AG04449 (cell line): Measurements from ENCODE around the gene SAMD1.

Experiments
- CTCF ChIA-PET: fragments of 350-600 bp; formaldehyde crosslinking; extraction: SDS; loops from one replicate; lab custom pipeline; 2021; ENCODE audit warnings: antibody characterized with exemption; lab: Yijun Ruan, JAX
- POLR2A ChIA-PET: fragments of 400-600, 350-600 bp; formaldehyde crosslinking; extraction: SDS; loops from one replicate; lab custom pipeline; 2020; ENCODE audit warnings: antibody characterized with exemption, inconsistent platforms; lab: Yijun Ruan, JAX
- DNase-seq: peaks from one replicate; pipeline ENCODE4 v3.0.0-alpha.2; 2010; ENCODE audit warnings: low read depth, low spot score
- H3K4me3 ChIP-seq: 2 replicates; pipeline ENCODE4 v1.5.1; 2011; ENCODE audit warnings: low read depth, mild to moderate bottlenecking, control low read depth, low read length
- CTCF ChIP-seq: IDR thresholded peaks from one replicate; pipeline ENCODE4 v1.5.1; 2011; ENCODE audit warnings: mild to moderate bottlenecking, moderate library complexity, low read length, control low read depth, inconsistent platforms; ENCODE audit not compliant: insufficient read depth; ENCODE audit errors: missing control alignments

SAMD1 gene

GRCh38 chr19:14119146-14119545 lies 28.6 kb upstream of the SAMD1 start:
- no peak for TF ChIP-seq CTCF
- H3K4me3 ChIP-seq = peak overlapping the region; percentile 57
- ChIA-PET CTCF (interaction anchor here (0.9 to 2.5 kb wide), 3 partner anchors 17 to 240 kb away, joined by 3 to 10 read pairs (median 5); partner anchors contain the start of genes ASF1B and MISP3), POLR2A (no interaction called here)
- no peak for DNase-seq

GRCh38 chr19:14118165-14119051 lies 27.9 kb upstream of the SAMD1 start:
- DNase-seq = peak; percentile 47
- CTCF ChIA-PET = interaction anchor here (0.9 to 2.5 kb wide), 3 partner anchors 18 to 239 kb away, joined by 3 to 10 read pairs (median 5); partner anchors contain the start of genes ASF1B and MISP3
- H3K4me3 ChIP-seq = peak overlapping the region; percentile 57
- POLR2A ChIA-PET = interaction anchor here (0.6 to 1.0 kb wide), 2 partner anchors 26 to 277 kb away, joined by 3 read pairs; no protein-coding TSS in a partner anchor
- TF ChIP-seq CTCF = no peak

- no peak for TF ChIP-seq CTCF
- ChIA-PET CTCF (interaction anchor here (2.5 kb wide), 1 partner anchor 19 kb away, joined by 10 read pairs; the partner anchor contains the start of gene ASF1B), POLR2A (interaction anchor here (0.6 to 1.0 kb wide), 2 partner anchors 26 to 276 kb away, joined by 3 read pairs; no protein-coding TSS in a partner anchor)
- DNase-seq = peak; percentile 84
- H3K4me3 ChIP-seq = peak within 1 kb of the TSS; percentile 76
Measured at GRCh38 chr19:14117668-14118164, 27.2 kb upstream of the SAMD1 start, which contains the start of gene PRKACA. Gene PRKACA, minus strand, starts transcription at chr19:14117762. Its CDS starts 215 bp downstream, at chr19:14117547.

- no peak for TF ChIP-seq CTCF
- H3K4me3 ChIP-seq = peak overlapping the region; percentile 76
- DNase-seq = no peak
- POLR2A ChIA-PET = interaction anchor here (1.0 kb wide), 1 partner anchor 25 kb away, joined by 3 read pairs; no protein-coding TSS in a partner anchor
- CTCF ChIA-PET = interaction anchor here (2.5 kb wide), 1 partner anchor 20 kb away, joined by 10 read pairs; the partner anchor contains the start of gene ASF1B
Measured at GRCh38 chr19:14116918-14117578, 26.5 kb upstream of the SAMD1 start.

GRCh38 chr19:14116525-14116917 lies 26.0 kb upstream of the SAMD1 start:
- ChIA-PET CTCF (interaction anchor here (0.9 to 3.9 kb wide), 5 partner anchors 17 to 25 kb away, joined by 3 to 28 read pairs (median 3); partner anchors contain the start of gene ASF1B), POLR2A (no interaction called here)
- peak overlapping the region; percentile 76 for H3K4me3 ChIP-seq
- no peak for TF ChIP-seq CTCF
- DNase-seq = no peak
